Thyroid gland (tissue), 4 donors: ENCODE data around the gene CCR5AS.

ENCODE experiments used
- CTCF ChIP-seq, 6 experiments: fragments of 200-600 bp in 3 of 6; fragments of 450-650 bp in 3 of 6; sonication (generic) in 3 of 6; IDR thresholded peaks; one replicate each; pipeline ENCODE4 v1.5.1; 2016 to 2019; ENCODE audit warnings: antibody characterized with exemption in 6 of 6, mild to moderate bottlenecking in 2 of 6, inconsistent platforms in 1 of 6, moderate library complexity in 1 of 6
- POLR2A ChIP-seq, 2 donors: fragments of 450-650 bp; IDR thresholded peaks; one replicate each; pipeline ENCODE4 v1.6.1; 2017; ENCODE audit warnings: antibody characterized with exemption in 2 of 2, mild to moderate bottlenecking in 2 of 2, moderate library complexity in 1 of 2

- TF ChIP-seq POLR2A (IDR thresholded peaks at IDR 0.05) (no peak), CTCF (IDR thresholded peaks at IDR 0.05) (no peak)
These were observed 33.8 kb upstream of the CCR5AS start for GRCh38 chr3:46440531-46441294.
